NB4 (cell line): ENCODE measurements around the gene FILIP1L.
A peak's percentile ranks its signal among the peaks of the same experiment; 100 is the strongest.

Experiments used
- DNase-seq: peaks from one replicate; pipeline ENCODE4 v3.0.0; 2010; ENCODE audit warnings: low read depth
- H3K4me3 ChIP-seq: one replicate; pipeline ENCODE4 v1.5.1; 2011; ENCODE audit warnings: mild to moderate bottlenecking, low read depth, low read length, moderate library complexity
- MYC ChIP-seq: IDR thresholded peaks from 2 replicates; pipeline ENCODE4 v1.6.1; 2011; ENCODE audit warnings: low read depth, low read length
- POLR2A ChIP-seq: IDR thresholded peaks from 2 replicates; pipeline ENCODE4 v1.6.1; 2011; ENCODE audit warnings: mild to moderate bottlenecking; ENCODE audit not compliant: insufficient read length; ENCODE audit errors: extremely low read depth
- TF ChIP-seq, protein P1 (sequence below): IDR thresholded peaks from one replicate; pipeline ENCODE4 v1.5.1; 2012; ENCODE audit warnings: low read depth, low read length
- TF ChIP-seq, protein P2 (sequence below): IDR thresholded peaks from 2 replicates; pipeline ENCODE4 v1.6.1; 2011; ENCODE audit warnings: low read depth, low read length

The FILIP1L gene

DNA sequence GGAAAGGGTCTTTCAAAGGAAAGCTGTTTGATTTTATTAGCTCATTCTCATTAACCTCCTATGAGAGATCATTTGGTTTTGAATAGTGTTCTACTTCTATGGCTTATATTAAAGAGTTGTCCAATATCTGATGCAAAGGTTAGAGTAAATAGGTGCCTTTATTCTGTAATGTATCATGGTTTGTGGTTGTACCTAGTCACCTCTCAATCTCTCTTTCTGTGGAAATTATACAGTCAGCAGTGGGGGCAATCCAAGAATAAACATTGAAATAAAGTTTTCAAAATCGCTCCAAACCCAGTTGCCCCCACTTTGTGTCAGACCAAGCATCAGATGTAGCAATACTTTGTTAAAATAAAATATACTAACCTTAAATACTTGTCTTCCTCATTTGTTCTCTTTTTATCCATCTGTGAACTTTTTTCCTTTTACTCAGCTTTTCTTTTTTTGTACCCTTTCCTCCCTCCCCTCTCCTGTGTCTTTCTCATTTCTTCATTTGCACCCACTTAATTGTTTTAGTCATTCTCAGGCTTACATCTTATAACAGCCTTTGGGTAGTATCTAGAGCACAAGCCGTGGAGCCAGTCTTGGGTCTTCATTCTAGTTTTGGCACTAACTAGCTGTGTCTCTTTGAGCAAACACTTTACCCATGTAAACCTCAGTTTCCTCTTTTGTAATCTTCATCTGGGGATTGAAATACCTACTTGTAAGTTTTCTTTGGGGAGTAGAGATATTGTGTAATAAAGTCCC, 279.9 kb downstream of the FILIP1L start:
- no peak for TF ChIP-seq MYC
- TF ChIP-seq, protein P1, sequence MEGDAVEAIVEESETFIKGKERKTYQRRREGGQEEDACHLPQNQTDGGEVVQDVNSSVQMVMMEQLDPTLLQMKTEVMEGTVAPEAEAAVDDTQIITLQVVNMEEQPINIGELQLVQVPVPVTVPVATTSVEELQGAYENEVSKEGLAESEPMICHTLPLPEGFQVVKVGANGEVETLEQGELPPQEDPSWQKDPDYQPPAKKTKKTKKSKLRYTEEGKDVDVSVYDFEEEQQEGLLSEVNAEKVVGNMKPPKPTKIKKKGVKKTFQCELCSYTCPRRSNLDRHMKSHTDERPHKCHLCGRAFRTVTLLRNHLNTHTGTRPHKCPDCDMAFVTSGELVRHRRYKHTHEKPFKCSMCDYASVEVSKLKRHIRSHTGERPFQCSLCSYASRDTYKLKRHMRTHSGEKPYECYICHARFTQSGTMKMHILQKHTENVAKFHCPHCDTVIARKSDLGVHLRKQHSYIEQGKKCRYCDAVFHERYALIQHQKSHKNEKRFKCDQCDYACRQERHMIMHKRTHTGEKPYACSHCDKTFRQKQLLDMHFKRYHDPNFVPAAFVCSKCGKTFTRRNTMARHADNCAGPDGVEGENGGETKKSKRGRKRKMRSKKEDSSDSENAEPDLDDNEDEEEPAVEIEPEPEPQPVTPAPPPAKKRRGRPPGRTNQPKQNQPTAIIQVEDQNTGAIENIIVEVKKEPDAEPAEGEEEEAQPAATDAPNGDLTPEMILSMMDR = no peak
- TF ChIP-seq, protein P2, sequence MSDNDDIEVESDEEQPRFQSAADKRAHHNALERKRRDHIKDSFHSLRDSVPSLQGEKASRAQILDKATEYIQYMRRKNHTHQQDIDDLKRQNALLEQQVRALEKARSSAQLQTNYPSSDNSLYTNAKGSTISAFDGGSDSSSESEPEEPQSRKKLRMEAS = no peak
- H3K4me3 ChIP-seq = no peak overlapping the region
- DNase-seq = no peak

DNA sequence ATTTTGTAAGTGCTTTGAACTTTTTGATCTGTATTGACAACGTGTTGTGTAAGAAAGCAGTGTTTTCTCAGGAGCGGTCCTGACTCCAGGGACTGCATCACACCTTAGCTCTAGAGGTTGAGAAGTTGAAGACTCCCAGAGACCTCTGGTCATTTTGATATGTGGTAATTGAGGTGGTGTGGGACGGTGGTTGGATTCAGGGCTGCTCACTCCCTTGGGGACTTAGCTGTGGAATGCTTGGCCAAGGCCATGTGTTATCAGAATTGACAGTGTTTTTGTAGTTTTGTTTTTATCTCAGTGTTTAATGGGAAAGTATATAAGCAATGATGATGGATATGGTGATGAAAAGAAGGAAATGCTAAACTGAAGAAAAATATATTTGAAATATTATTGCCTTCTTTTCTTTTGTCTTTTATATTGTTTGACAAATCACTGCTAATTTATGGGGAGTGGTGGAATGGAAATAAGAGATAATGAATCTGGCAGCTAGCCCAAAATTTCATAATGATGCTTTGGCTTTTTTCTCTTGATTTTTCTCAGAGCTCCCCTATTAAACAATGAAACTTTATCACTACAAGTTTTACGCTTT, 280.6 kb downstream of the FILIP1L start:
- TF ChIP-seq, protein P2 = no peak
- no peak for TF ChIP-seq POLR2A
- TF ChIP-seq, protein P1 = no peak
- no peak for TF ChIP-seq MYC
- no peak for DNase-seq
- no peak overlapping the region for H3K4me3 ChIP-seq

DNA sequence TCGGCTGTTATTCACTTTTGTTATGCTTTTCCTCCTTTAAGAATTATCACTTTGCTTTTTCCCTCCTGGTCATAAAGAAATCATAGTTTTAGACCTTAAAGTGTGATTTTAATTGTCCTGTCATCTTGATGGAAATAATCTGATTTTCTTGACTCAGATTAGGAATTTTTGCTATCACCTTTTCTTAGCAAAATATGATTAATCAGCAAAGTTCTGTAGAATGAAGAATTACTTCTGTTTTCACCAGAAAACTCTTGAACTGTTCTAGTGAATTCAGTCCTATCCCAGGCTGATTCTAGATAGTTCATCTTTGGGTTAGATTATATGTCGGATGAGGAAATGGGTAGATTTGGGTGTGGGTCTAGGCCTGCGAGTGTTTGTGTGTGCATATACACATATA, 284.5 kb downstream of the FILIP1L start:
- no peak overlapping the region for H3K4me3 ChIP-seq
- no peak for DNase-seq
- TF ChIP-seq POLR2A = no peak
- TF ChIP-seq, protein P1 = no peak
- TF ChIP-seq, protein P2 = no peak
- TF ChIP-seq MYC = no peak

DNA sequence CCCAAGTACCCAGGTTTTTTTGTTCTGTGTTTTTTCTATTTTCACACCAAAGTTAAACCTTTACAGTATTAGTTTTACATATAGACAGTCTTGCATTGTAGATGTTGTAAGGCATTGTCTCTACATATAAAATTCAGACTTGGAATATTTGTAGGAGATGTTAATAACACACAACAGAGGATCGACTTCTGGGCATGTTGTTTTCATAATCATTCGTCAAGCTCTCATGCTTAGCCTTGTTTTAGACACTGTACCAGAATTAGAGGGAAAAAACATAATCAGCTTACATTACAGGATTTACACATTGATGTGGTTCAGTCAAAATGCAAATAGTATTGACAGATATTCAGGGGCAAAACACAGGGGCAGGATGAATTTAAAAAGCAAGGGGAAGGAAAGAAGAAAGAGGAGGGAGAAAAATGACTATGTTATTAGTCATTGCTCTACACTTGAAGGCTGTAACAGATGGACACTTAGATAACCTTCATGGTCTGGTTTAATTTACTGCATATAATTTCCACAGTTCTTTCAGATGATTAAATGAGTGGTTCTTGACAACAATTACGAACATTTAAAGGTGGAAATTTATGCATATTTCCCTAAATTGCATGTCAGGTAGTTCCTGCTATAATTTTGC, 289.2 kb downstream of the FILIP1L start:
- TF ChIP-seq MYC = no peak
- TF ChIP-seq, protein P1 = no peak
- TF ChIP-seq POLR2A = no peak
- TF ChIP-seq, protein P2 = no peak
- DNase-seq = peak; percentile 35
- no peak overlapping the region for H3K4me3 ChIP-seq

DNA sequence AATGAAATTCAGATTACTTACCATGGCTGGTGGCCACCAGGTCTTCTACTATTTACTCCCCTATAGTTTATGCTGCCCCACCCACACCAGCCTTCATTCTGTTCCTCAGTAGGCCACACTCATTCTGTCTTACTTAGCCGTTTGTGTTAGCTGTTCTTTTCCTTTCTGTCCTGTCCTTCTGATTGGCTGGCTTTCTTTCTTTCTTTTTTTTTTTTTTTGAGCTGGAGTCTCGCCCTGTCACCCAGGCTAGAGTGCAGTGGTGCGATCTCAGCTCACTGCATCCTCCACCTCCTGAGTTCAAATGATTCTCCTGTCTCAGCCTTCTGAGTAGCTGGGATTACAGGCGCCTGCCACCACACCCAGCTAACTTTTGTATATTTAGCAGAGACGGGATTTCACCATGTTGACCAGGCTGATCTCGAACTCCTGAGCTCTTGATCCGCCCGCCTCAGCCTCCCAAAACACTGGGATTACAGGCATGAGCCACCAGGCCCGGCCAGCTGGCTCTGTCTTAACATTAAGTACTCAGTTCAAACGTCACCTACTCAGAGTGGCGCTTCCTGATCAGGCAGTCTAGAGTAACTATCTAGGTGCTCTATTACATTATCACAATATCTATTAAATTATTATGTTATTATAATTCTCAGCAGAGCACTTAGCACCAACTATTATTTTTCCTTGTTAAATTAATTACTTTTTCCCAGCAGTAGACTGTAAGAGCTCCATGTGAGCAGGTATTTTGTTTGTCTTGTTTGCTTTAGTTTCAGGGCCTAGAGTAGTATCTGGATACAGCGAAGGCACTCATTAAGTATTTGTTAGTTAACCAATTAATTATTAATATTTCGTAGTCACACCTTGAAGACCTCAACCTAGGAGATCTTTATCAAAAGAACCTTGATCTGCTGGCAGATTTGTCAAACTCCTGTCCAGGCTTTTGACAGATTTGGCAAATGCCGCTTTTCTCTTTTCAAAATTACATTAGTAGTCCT, 290.3 kb downstream of the FILIP1L start:
- no peak overlapping the region for H3K4me3 ChIP-seq
- no peak for DNase-seq
- TF ChIP-seq, protein P1 = no peak
- no peak for TF ChIP-seq MYC
- TF ChIP-seq, protein P2 = no peak
- TF ChIP-seq POLR2A = no peak
